G401.6 (cell line): ENCODE measurements around the gene CTPS1.

Experiments used
- FAIRE-seq: peaks from 2 replicates; lab custom pipeline; 2012; peaks lifted over from hg19 to GRCh38; lab: Jason Lieb, UNC

The CTPS1 gene

GRCh38 chr1:40969445-40969844, 10.1 kb upstream of the CTPS1 start:
- FAIRE-seq: no peak

GRCh38 chr1:40971966-40972365, 7.5 kb upstream of the CTPS1 start:
- no peak for FAIRE-seq

- no peak for FAIRE-seq
Observed at GRCh38 chr1:40973912-40974311, 5.6 kb upstream of the CTPS1 start.

GRCh38 chr1:40974945-40975344, 4.6 kb upstream of the CTPS1 start:
- FAIRE-seq: no peak

GRCh38 chr1:40976952-40977690, 2.4 kb upstream of the CTPS1 start:
- FAIRE-seq: no peak

GRCh38 chr1:40977716-40978115, 1.8 kb upstream of the CTPS1 start:
- no peak for FAIRE-seq

- no peak for FAIRE-seq
Observed at GRCh38 chr1:40978886-40979240, 633 bp upstream of the CTPS1 start.

GRCh38 chr1:40980068-40980452, 564 bp downstream of the CTPS1 start:
- no peak for FAIRE-seq

- FAIRE-seq: no peak
Observed at GRCh38 chr1:40980453-40981121, 1.1 kb downstream of the CTPS1 start.

- FAIRE-seq: no peak
Observed at GRCh38 chr1:40981691-40982448, 2.4 kb downstream of the CTPS1 start.

GRCh38 chr1:40982721-40983120, 3.2 kb downstream of the CTPS1 start:
- FAIRE-seq: no peak

GRCh38 chr1:40983286-40983685, 3.8 kb downstream of the CTPS1 start:
- no peak for FAIRE-seq

GRCh38 chr1:40984066-40984465, 4.6 kb downstream of the CTPS1 start:
- no peak for FAIRE-seq

- FAIRE-seq: no peak
Observed at GRCh38 chr1:40984531-40984930, 5.0 kb downstream of the CTPS1 start.

- FAIRE-seq: no peak
Observed at GRCh38 chr1:40985161-40985560, 5.7 kb downstream of the CTPS1 start.

GRCh38 chr1:40985875-40986274, 6.4 kb downstream of the CTPS1 start:
- FAIRE-seq: no peak

GRCh38 chr1:40986328-40986783, 6.9 kb downstream of the CTPS1 start:
- no peak for FAIRE-seq

GRCh38 chr1:40986956-40987355, 7.5 kb downstream of the CTPS1 start:
- FAIRE-seq: no peak

- no peak for FAIRE-seq
Observed at GRCh38 chr1:40987439-40988276, 8.2 kb downstream of the CTPS1 start.

GRCh38 chr1:40988280-40988679, 8.8 kb downstream of the CTPS1 start:
- no peak for FAIRE-seq

- no peak for FAIRE-seq
Observed at GRCh38 chr1:40989066-40989465, 9.6 kb downstream of the CTPS1 start.

- no peak for FAIRE-seq
Observed at GRCh38 chr1:40997096-40997495, 17.6 kb downstream of the CTPS1 start.
